HG03039 (cell line): ENCODE results near the gene FKBP2.
A peak's percentile ranks its signal among the peaks of the same experiment; 100 is the strongest.

ENCODE experiments used
- ATAC-seq: cut with Tn5 transposase; IDR thresholded peaks from one replicate; pipeline ENCODE4 v1.9.1; 2021; ENCODE audit warnings: mild to moderate bottlenecking, moderate library complexity; ENCODE audit not compliant: unreplicated experiment

The FKBP2 gene

DNA sequence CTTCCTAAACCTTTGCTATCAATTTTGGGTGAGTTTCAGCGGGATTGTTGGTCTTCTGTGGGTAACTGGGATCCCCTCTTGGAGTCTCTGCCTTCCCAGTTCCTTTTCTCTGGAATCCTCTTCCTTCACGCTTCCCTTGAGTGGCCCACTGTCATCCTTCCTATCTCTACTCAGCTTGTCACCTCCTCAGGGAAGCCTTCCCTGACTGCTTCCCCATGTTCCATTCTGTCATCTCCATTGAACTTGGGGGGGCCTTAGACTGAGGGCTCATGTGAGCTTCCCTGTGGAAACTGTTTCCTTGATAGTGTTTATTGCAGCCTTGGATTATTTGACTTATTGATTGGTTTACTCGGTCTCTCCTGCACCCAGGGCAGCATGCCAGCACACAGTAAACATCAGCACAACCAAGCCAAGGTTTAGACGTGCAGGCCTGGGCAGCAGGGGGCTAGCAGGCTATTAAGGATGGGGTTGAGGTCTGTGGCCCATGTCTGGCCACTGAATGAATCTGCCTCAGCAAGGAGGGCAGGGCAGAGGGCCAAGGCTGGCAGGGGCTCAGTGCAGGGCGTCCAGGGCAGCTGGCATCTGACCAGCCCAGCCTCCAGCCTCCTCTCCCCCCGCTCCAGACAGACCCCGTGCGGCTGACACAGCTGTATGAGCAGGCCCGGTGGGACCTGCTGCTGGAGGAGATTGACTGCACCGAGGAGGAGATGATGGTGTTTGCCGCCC lies 22.1 kb upstream of the FKBP2 start:
- ATAC-seq = no peak

- ATAC-seq = no peak
Observed at GRCh38 chr11:64219354-64219684, 21.6 kb upstream of the FKBP2 start.

DNA sequence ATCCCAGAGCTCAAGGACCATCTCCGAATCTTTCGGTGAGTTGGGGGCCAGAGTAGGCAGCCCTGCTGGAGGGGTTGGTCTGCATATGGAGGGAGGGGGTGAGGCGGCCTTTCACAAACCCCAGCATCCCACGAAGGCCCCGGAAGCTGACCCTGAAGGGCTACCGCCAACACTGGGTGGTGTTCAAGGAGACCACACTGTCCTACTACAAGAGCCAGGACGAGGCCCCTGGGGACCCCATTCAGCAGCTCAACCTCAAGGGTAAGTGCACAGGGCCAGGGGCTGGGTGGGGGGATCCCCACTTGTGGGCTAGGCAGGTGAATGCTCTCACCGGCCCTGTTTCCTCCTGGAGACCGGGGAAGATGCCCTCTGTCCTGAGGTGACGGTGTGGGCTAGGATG lies 21.1 kb upstream of the FKBP2 start:
- no peak for ATAC-seq

- ATAC-seq = no peak
Observed at GRCh38 chr11:64220271-64220670, 20.6 kb upstream of the FKBP2 start.

GRCh38 chr11:64220798-64221197 lies 20.1 kb upstream of the FKBP2 start:
- no peak for ATAC-seq

DNA sequence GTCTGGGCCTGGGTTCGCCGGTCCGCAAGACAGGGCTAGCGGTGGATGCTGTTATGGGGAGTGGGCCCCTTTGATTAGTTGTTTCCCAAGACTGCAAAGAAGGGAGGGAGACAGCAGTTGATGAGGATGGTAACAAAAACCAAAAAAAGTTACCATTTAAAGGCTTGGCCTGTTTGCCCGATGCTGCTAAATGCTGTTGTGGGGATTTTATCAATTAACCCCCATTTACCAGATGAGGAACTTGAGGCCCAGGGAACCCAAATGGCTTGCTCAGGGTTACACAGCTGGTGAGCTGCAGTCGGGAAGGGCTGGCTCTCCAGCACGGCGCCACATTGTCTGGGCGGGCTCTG lies 18.3 kb upstream of the FKBP2 start:
- no peak for ATAC-seq

DNA sequence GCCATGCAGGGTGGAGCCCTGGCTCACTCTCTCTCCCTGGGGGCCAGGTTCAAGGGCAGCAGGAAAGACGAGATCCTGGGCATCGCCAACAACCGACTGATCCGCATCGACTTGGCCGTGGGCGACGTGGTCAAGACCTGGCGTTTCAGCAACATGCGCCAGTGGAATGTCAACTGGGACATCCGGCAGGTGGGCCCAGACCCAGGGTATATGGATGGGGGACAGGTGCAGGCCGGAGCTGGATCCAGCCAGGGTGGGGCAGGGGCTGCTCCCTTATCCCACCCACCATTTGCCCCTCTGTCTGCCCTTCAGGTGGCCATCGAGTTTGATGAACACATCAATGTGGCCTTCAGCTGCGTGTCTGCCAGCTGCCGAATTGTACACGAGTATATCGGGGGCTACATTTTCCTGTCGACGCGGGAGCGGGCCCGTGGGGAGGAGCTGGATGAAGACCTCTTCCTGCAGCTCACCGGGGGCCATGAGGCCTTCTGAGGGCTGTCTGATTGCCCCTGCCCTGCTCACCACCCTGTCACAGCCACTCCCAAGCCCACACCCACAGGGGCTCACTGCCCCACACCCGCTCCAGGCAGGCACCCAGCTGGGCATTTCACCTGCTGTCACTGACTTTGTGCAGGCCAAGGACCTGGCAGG lies 17.8 kb upstream of the FKBP2 start:
- no peak for ATAC-seq

GRCh38 chr11:64224151-64224890 lies 16.6 kb upstream of the FKBP2 start:
- ATAC-seq = no peak

GRCh38 chr11:64224891-64225607 lies 15.8 kb upstream of the FKBP2 start:
- no peak for ATAC-seq

GRCh38 chr11:64225608-64226506 lies 15.0 kb upstream of the FKBP2 start, which contains the start of the genes NUDT22 and TRPT1:
Gene NUDT22, plus strand, starts transcription at chr11:64226274. Its CDS starts 379 bp downstream, at chr11:64226653.
Gene TRPT1, minus strand, starts transcription at chr11:64226186. Its CDS starts 326 bp downstream, at chr11:64225860.
- ATAC-seq = peak; percentile 35

DNA sequence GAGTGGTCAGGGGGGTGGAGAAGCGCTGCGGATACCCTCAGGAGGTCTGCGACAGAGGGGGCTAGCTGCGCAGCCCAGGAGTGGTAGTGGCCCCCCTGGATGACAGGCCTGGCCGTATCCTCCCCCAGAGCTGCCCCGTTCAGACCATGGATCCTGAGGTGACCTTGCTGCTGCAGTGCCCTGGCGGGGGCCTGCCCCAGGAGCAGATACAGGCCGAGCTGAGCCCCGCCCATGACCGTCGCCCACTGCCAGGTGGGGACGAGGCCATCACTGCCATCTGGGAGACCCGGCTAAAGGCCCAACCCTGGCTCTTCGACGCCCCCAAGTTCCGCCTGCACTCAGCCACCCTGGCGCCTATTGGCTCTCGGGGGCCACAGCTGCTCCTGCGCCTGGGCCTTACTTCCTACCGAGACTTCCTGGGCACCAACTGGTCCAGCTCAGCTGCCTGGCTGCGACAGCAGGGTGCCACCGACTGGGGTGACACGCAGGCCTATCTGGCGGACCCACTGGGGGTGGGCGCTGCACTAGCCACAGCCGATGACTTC lies 14.3 kb upstream of the FKBP2 start:
- ATAC-seq = no peak

DNA sequence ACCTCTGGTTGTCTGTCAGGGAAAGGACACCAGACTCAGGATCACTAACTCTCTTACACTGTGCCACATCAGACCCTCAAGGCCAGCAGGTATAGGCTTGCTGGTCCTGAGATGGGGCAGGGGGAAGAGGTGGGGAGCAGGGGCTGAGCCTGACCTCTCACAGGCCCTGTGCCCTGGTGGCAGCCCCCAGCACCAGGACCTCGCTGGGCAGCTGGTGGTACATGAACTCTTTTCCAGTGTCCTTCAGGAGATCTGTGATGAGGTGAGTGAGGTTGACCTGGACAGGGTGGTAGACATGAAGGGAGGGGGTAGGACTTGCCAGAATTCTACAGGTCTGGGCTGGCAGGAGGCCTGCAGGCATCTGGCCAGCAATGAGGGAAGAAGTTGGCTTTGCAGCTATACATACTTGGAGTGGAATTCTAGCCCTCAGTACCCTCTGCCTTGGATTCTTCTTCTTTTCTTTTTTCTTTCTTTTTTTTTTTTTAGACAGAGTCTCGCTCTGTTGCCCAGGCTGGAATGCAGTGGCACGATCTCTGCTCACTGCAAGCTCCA lies 13.4 kb upstream of the FKBP2 start:
- ATAC-seq = no peak

GRCh38 chr11:64229090-64229743 lies 11.7 kb upstream of the FKBP2 start:
- ATAC-seq = no peak

DNA sequence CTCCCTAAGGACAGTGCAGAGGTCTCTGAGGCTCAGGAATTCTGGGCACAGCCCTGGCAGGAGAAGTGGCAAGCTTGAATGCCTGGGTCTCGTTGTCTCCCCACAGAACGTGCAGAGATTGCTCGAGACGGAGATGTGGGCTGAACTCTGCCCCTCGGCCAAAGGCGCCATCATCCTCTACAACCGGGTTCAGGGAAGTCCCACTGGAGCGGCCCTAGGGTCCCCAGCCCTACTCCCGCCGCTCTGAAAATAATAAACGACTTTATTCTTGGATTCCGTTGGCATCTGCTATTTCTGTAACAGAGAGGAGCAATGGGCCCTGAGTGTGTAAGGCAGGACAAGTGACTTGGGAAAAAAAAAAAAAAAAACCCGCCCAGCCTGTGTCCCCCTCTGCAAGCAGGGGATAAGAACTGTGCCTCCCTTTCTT lies 11.1 kb upstream of the FKBP2 start:
- no peak for ATAC-seq

DNA sequence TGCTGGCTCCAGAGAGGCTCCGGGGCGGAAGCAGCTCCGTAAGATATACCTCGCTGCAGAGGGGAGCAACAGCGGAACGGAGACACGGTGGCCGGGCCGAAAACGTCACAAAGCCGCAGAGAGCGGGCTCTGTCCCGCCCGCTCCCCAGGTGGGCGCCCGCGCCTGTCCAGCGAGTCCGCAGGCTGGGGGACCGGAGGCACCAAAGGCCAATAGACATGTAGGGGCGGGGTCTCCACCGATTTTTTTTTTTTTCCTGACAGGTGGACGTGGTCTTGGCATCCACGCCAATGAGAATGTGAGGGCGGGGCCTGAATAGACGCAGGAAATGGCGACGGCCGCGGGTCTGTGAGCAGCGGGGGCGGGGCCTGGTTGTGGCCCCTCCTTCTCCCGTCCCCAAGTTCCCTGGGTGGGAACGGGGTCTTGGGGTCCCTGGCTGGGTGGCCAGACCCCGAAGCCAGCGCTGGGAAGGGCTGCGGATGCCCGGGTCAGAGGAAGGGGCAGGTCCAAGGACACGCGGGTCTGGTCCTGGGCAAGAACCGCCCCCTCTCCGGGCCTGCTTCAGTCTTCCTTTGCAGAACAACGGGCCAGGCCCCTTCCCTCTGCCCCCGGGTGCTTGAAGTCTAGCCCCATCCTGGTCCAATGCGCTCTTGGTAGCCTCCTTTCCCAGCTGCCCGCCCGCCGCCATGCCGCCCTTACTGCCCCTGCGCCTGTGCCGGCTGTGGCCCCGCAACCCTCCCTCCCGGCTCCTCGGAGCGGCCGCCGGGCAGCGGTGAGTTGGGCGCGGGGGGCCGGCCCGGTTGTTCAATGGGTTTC lies 10.5 kb upstream of the FKBP2 start, which contains the start of gene DNAJC4:
DNAJC4 (plus strand) TSS at position 378 of the 814 bp plus-strand sequence; CDS start at position 685, 307 bp downstream.
- ATAC-seq = peak; percentile 42

DNA sequence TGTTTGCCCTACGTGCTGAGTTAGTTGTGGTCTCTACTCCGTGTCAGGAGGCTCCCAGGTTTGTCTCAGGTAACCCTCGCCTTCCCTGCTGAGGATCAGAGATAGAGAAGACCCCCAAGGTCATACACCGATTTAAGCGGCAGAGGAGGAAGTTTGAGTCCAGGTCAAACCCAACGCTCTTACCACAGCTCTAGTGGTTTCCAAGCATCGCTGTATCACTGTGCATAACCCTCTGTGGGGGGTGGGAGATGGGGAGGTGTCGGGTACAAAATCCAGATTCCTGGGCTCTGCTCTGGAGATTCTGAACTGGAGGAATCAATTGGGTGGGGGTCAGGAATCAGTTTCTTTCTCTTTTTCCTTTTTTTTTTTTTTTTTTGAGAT lies 9.9 kb upstream of the FKBP2 start:
- ATAC-seq = no peak

GRCh38 chr11:64231546-64231945 lies 9.3 kb upstream of the FKBP2 start:
- no peak for ATAC-seq
